Activated naive CD4-positive, alpha-beta T cell treated with anti-CD3 and anti-CD28 coated beads for 36 hours (primary cell): ENCODE data around the gene APLP1. TPM values are rescaled to one million over a fixed set of nuclear protein-coding genes. Genes with fewer than 3 reads are reported as not detected.
A peak's percentile ranks its signal among the peaks of the same experiment; 100 is the strongest.

Experiments
- CTCF ChIA-PET: fragments of 350-600 bp; sonication (Branson Sonifier 250); formaldehyde crosslinking; loops from one replicate; lab custom pipeline; 2021; ENCODE audit warnings: antibody characterized with exemption; lab: Charles Lee
- DNase-seq: peaks from one replicate; pipeline ENCODE4 v3.0.0-alpha.2; 2020
- H3K27ac Mint-ChIP-seq: one replicate; pipeline ENCODE4 v1.8.0; 2021; ENCODE audit warnings: mild to moderate bottlenecking, mixed read lengths
- H3K27me3 Mint-ChIP-seq: one replicate; pipeline ENCODE4 v1.8.0; 2021; ENCODE audit warnings: low read depth, mixed read lengths
- H3K36me3 Mint-ChIP-seq: one replicate; pipeline ENCODE4 v1.8.0; 2021; ENCODE audit warnings: low read depth, mixed read lengths
- H3K4me1 Mint-ChIP-seq: one replicate; pipeline ENCODE4 v1.8.0; 2021; ENCODE audit warnings: low read depth, mixed read lengths
- H3K4me3 Mint-ChIP-seq: one replicate; pipeline ENCODE4 v1.8.0; 2021; ENCODE audit warnings: mild to moderate bottlenecking, moderate library complexity, mixed read lengths
- H3K9me3 Mint-ChIP-seq: one replicate; pipeline ENCODE4 v1.8.0; 2021; ENCODE audit warnings: mixed read lengths
- intact Hi-C: fragments of 100-400 bp; cut with micrococcal nuclease; formaldehyde crosslinking; loops from one replicate; pipeline ENCODE4 v1.15.1; 2023
- total RNA-seq, 2 experiments: library from RNA; stranded (reverse); gene quantifications; one replicate each; pipeline ENCODE4 v1.2.3, GENCODE V29; 2021

Gene APLP1
- total RNA-seq, 2 experiments from 2014 or later = 0.79 to 1.2 TPM

DNA sequence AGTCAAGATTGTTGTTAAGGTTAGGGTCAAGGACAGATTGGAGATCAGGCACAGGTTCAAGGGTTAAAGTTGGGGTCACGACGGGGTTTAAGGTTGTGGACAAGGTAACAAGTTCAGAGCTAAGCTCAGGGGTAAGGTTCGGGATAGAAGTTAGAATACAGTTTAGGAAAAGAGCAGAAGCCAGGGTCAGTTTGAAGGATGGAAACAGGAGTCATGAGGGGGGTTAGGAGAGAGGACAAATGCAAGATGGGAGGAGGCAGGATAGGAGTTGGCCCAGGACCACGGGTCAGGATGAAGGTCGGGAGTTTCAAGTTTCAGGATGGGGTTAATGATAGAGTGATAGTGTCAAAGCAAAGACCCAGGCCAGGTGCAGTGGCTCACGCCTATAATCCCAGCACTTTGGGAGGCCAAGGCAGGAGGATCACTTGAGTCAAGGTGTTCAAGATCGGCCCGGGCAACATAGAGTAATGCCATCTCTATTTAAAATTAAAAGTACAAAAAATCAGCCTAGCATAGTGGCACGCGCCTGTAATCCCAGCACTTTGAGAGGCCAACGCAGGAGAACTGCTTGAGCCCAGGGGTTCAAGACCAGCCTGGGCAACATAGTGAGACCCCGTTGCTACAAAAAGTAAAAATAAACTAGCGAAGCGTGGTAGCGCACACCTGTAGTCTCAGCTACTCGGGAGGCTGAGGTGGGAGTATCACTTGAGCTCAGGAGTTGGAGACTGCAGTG lies 23.7 kb upstream of the APLP1 start:
- Mint-ChIP-seq H3K27me3 (peaks cover 57% of the 10 kb centered on the region), H3K4me1 (peaks cover 19% of the 10 kb centered on the region), H3K9me3 (no peaks in the 10 kb centered on the region), H3K36me3 (peaks cover 3% of the 10 kb centered on the region), H3K4me3 (peak overlapping the region; percentile 25), H3K27ac (no peak overlapping the region)
- no peak for DNase-seq
- CTCF ChIA-PET = interaction anchor here (0.6 kb wide), 1 partner anchor 151 kb away, joined by 3 read pairs; no protein-coding TSS in a partner anchor
- intact Hi-C loops = no loop called here

DNA sequence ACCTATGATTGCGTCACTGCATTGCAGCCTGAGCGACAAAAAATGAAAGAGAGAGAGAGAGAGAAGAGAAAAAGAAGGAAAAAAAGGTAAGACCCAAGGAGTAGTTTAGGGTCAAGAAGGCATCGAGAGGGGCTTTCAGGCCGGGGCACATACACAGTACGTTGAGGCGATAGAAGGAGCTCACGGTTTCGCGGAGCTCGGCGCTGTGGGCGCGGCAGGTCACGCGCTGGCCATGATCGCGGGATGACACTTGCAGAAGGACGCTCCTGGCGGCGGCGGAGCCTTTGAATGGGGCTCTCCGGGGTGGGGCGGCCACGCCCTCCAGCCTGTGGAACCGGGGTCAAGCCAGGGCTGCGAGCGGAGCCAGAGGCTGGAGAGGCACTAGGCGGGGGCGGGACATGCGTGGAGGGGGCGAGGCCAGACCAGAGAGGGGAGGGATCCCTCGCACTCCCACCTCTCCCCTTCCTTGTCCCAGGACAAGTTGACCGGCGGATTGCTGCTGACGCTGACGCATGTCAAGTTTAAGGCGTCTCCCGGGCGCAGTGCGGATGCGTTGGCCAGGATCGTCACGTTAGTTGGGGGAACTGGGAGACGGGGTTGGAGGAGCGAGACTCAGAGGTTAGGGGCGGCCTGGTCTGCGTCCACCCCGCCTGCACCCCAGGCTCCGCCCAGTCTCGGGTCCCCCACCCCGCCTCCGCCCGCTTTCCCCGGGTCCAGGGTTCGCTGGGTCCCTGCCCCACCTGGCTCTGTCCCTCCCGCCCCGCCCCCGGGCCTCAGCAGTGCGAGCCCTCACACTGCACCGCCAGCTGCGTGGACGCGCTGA lies 22.9 kb upstream of the APLP1 start:
- H3K4me1 Mint-ChIP-seq = peaks cover 19% of the 10 kb centered on the region
- no peak overlapping the region for H3K27ac Mint-ChIP-seq
- no peaks in the 10 kb centered on the region for H3K9me3 Mint-ChIP-seq
- DNase-seq = peak; percentile 29
- CTCF ChIA-PET = interaction anchor here (0.6 kb wide), 1 partner anchor 152 kb away, joined by 3 read pairs; no protein-coding TSS in a partner anchor
- H3K27me3 Mint-ChIP-seq = peaks cover 57% of the 10 kb centered on the region
- H3K4me3 Mint-ChIP-seq = peak overlapping the region; percentile 25
- H3K36me3 Mint-ChIP-seq = peaks cover 3% of the 10 kb centered on the region
- intact Hi-C loops = no loop called here

DNA sequence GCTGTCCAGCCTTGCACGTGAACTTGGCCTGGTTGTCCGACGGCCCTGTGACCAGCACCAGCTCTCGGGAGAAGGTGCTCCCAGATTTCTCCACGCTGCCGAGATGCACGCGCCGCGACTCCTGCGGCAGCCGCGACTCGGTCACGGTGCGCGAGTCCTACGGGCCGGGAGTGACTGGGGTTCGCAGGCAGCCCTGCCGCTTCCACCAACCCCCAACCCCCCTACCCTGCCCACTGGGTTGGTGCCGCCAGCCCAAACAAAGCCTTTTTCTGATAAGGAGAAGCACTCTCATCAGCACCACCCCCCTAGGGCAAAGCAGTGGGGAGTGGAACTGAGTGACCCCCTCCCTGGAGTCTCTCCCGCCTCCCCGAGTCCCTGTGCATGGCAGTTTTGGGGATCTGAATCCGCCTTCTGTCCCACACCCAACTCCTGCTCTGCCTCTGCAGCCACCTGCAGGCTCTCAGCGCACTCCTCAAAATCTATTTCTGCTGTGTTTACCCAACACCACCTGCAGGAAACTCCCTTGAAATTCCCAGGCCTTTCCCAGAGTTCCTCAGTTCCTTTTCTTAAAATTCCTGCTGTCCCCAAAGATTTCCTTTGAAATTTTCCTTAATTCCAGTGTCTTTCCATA lies 22.2 kb upstream of the APLP1 start:
- no peak for DNase-seq
- H3K36me3 Mint-ChIP-seq = peaks cover 3% of the 10 kb centered on the region
- CTCF ChIA-PET = interaction anchor here (0.6 kb wide), 1 partner anchor 109 kb away, joined by 3 read pairs; no protein-coding TSS in a partner anchor
- peaks cover 64% of the 10 kb centered on the region for H3K27me3 Mint-ChIP-seq
- H3K4me1 Mint-ChIP-seq = peaks cover 22% of the 10 kb centered on the region
- H3K9me3 Mint-ChIP-seq = no peaks in the 10 kb centered on the region
- H3K4me3 Mint-ChIP-seq = peak overlapping the region; percentile 4
- H3K27ac Mint-ChIP-seq = no peak overlapping the region
- intact Hi-C loops = no loop called here

DNA sequence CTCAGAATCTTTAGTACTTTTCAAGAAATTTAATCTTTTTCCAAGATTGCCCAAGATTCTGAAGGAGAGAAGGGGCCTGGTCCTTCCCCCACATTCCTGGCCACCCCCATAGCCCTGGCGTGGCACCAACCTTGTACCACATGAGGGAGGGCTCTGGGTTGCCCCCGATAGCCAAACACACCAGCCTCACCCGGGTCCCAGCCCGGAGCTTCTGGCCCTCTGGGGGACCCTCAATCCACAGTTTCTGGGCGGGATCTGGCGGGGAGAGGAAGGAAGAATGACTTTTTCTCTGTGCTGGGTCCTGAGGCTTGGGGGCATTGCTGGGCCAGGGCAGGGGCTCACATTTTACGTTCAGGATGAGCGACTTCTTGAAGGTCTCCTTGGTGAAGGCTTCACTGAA lies 20.5 kb upstream of the APLP1 start:
- intact Hi-C loops = no loop called here

DNA sequence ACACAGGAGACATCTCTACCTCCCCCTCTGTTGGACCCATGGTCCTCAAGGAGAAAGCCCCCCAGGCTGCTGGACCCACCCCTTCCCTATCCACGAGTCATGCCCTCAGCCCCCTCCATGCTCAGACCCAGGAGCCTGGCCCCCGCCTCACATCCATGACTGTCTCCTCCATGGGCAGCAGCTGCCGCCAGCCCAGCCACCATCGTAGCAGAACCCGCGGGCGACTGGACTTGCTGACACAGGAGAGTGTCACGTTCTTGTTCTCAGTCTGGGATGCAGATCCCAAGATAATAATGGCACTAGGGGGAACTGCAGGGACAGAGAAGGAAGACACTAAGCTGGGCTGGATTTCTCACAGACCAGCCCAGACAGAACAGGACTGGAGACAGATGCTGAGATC lies 19.9 kb upstream of the APLP1 start:
- no peak overlapping the region for H3K27ac Mint-ChIP-seq

More for the DNA sequence above, 20.5 kb upstream of the APLP1 start:
- Mint-ChIP-seq H3K27ac (no peak overlapping the region), H3K9me3 (no peaks in the 10 kb centered on the region), H3K27me3 (peaks cover 58% of the 10 kb centered on the region), H3K36me3 (peaks cover 3% of the 10 kb centered on the region), H3K4me1 (peaks cover 22% of the 10 kb centered on the region), H3K4me3 (no peak overlapping the region)
- DNase-seq = no peak
- CTCF ChIA-PET = no interaction called here

DNA sequence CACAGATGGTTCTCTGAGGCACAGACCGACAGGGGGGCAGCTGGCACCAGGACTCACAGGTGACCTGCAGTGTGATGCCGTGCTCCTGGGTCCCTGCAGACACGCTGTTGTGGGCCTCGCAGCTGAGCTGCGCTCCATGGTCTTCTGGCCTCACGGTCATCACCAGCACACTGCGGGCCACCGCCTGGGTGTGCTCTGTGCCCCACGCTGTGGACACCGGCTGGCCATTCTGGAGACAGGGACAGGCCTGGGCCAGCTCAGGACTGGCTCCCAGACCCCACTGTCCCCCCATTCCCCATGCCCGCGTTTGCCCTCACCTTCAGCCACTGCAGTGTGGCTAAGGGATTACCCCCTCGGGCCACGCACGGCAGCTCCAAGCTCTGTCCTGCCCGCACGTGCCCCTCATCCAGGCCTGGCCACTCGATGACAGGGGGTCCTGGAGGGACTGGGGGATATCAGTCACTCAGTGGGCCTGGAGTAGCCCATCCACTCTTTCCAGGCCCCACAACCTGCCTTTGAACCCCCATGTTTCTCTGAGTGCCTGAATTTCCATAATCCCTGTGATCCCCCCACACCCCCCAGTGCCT lies 19.4 kb upstream of the APLP1 start:
- Mint-ChIP-seq H3K27ac (no peak overlapping the region), H3K36me3 (peaks cover 3% of the 10 kb centered on the region), H3K27me3 (peaks cover 49% of the 10 kb centered on the region), H3K9me3 (no peaks in the 10 kb centered on the region), H3K4me3 (no peak overlapping the region), H3K4me1 (peaks cover 22% of the 10 kb centered on the region)
- CTCF ChIA-PET = no interaction called here
- DNase-seq = no peak
- intact Hi-C loops = no loop called here

More for the DNA sequence above, 19.9 kb upstream of the APLP1 start:
- H3K36me3 Mint-ChIP-seq = peaks cover 3% of the 10 kb centered on the region
- CTCF ChIA-PET = no interaction called here
- intact Hi-C loops = no loop called here
- H3K9me3 Mint-ChIP-seq = no peaks in the 10 kb centered on the region
- H3K4me1 Mint-ChIP-seq = peaks cover 22% of the 10 kb centered on the region
- H3K4me3 Mint-ChIP-seq = no peak overlapping the region
- peaks cover 54% of the 10 kb centered on the region for H3K27me3 Mint-ChIP-seq
- no peak for DNase-seq

DNA sequence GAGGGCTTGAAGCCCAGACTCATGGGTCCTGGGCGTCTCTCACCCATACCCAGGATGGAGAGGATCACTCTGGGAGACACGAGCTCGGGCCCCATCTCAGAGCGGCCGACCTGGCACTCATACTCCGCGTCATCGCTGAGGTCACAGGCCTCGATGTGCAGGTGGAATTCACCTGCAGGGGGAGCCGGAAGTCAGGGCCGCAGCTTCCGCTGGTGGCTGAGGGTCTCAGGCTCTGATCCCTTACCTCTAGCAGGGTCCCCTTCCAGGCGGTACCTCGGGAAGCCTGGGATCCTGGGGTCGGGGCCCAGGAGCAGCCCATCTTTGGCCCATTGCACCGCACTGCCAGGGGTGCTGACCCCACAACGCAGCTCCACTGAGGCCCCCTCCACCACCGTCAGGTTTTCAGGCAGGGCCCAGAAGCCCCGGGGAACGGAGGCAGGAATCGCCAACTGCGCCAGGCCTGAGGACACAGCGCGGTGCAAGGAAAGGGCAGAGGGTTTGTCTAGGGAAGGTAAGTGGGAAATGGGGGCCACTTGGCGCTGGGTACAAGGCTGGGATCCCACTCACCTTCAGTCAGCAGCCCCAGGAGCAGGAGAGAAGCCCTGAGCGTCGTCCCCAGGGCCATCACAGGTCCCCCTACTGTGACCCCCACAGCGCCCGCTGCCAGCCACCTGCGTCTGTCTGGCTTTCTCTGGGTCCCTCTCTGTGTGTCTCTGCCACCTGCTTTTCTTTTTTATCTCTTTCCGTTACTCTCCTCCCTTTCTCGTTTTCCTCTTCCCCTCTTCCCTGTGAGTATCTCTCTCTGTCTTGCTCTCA lies 17.0 kb upstream of the APLP1 start:
- intact Hi-C loops = no loop called here
- DNase-seq = peak; percentile 39
- no peaks in the 10 kb centered on the region for H3K9me3 Mint-ChIP-seq
- CTCF ChIA-PET = no interaction called here
- H3K36me3 Mint-ChIP-seq = no peaks in the 10 kb centered on the region
- H3K27ac Mint-ChIP-seq = no peak overlapping the region
- peaks cover 40% of the 10 kb centered on the region for H3K27me3 Mint-ChIP-seq
- no peak overlapping the region for H3K4me3 Mint-ChIP-seq
- peaks cover 6% of the 10 kb centered on the region for H3K4me1 Mint-ChIP-seq

DNA sequence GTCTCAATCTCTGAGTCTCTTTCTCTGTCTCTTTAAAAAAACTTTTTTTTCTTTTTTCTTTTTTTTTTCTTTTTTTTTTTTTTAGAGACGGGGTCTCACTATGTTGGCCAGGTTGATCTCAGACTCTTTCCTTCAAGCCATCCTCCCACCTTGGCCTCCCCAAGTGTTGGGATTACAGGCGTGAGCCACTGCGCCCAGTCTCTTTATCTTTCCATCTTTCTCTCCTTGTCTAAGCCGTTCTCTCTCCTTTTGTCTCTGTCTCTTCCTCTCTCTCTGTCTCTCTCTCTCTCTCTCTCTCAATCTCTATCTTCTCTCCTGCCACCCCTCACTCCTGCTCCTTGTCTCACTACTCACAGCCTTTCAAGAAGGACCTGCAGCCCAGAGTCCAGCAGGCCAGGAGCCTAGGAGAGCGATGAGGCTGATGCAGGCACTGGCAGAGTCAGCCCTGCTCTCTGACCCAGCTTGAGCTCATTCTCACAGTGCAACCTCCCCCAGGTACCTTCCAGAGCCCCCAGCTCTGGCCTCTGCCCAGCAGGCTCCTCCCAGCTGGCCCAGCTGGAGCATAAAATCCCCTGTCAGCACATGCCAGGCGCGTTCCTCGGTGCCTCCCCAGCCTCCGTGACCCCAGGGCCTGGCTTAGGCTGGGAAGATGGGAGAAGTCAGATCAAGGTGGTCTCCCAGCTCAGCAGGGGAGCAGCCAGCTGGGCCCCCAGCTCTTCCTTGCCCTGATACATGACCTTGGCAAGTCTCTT lies 16.2 kb upstream of the APLP1 start, which contains the start of gene NPHS1:
TSS of gene NPHS1 (minus strand) at position 476 of the 752 bp plus-strand sequence. CDS start 667 bp downstream, outside the sequence.
- Mint-ChIP-seq H3K9me3 (no peaks in the 10 kb centered on the region), H3K4me3 (no peak within 1 kb of the TSS), H3K27me3 (peaks cover 37% of the 10 kb centered on the region), H3K36me3 (no peaks in the 10 kb centered on the region), H3K4me1 (peaks cover 7% of the 10 kb centered on the region), H3K27ac (no peak within 1 kb of the TSS)
- no peak for DNase-seq
- intact Hi-C loops = no loop called here
- CTCF ChIA-PET = no interaction called here

DNA sequence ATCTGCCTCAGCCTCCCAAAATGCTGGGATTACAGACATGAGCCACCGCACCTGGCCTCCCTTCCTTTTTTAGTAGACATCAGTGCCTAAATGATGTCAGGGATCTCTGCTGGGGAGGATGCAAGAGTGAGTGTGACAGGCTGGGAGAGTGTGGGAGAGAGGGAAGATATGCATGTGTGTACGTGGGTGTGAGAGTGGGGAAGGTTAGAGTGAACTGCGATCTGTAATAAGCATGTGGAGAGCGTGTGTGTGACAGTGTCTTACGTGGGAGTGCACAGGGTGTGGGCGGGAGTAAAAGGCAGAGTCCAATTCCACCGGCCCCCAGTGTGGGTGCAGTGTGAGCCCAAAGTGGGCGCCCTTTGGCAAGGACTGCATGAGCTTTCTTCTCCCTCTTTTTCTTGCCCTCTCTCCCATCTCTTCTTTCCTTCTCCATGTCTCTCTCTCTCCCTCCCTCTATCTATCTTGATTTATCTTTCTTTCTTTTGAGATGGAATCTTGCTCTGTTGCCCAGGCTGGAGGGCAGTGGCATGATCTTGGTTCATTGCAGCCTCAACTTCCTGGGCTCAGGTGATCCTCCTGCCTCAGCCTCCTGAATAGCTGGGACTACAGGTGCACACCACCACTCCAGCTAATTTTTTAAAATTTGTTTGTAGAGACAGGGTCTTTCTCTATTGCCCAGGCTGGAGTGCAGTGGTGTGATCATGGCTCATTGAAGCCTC lies 15.2 kb upstream of the APLP1 start:
- peaks cover 36% of the 10 kb centered on the region for H3K27me3 Mint-ChIP-seq
- H3K36me3 Mint-ChIP-seq = no peaks in the 10 kb centered on the region
- DNase-seq = no peak

DNA sequence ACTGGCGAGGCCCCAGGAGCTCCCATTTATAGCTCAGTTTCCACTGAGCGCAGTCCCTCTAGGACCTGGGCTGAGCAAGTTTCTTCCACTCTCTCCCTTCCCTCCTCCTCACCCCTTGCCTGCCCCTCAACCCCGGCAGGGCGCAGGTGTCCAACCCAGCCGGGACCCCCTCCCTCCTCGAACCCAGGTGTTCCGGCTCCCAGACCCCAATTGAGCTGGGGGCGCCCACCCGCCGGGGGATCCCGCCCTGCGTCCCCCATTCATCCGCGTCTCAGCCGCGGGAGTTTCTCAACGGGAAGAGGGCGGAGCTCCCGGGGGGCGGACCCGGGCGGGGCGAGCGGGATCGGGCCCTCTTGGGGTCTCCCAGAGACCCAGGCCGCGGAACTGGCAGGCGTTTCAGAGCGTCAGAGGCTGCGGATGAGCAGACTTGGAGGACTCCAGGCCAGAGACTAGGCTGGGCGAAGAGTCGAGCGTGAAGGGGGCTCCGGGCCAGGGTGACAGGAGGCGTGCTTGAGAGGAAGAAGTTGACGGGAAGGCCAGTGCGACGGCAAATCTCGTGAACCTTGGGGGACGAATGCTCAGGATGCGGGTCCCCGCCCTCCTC lies 11.7 kb upstream of the APLP1 start, which contains the start of gene KIRREL2:
TSS of gene KIRREL2 (plus strand) at position 366 of the 604 bp plus-strand sequence. CDS start at position 575, 209 bp downstream.
- H3K9me3 Mint-ChIP-seq = no peaks in the 10 kb centered on the region
- DNase-seq = peak; percentile 42
- CTCF ChIA-PET = interaction anchor here (0.6 to 1.4 kb wide), 3 partner anchors 12 to 173 kb away, joined by 3 to 4 read pairs (median 3); partner anchors contain the start of gene APLP1
- peak within 1 kb of the TSS; percentile 70 for H3K4me3 Mint-ChIP-seq
- peaks cover 50% of the 10 kb centered on the region for H3K27me3 Mint-ChIP-seq
- intact Hi-C loops = no loop called here
- no peak within 1 kb of the TSS for H3K27ac Mint-ChIP-seq
- H3K4me1 Mint-ChIP-seq = peaks cover 7% of the 10 kb centered on the region
- no peaks in the 10 kb centered on the region for H3K36me3 Mint-ChIP-seq

More for the DNA sequence above, 15.2 kb upstream of the APLP1 start:
- CTCF ChIA-PET = interaction anchor here (1.0 to 1.1 kb wide), 2 partner anchors 16 to 139 kb away, joined by 3 to 4 read pairs; no protein-coding TSS in a partner anchor
- no peak overlapping the region for H3K27ac Mint-ChIP-seq
- H3K4me1 Mint-ChIP-seq = peaks cover 7% of the 10 kb centered on the region
- H3K4me3 Mint-ChIP-seq = no peak overlapping the region
- intact Hi-C loops = no loop called here
- no peaks in the 10 kb centered on the region for H3K9me3 Mint-ChIP-seq
